Left forelimb (tissue), 1 donor: Measurements from ENCODE around the gene NMD3.
"Not testable (repeated sequence)": the region's sequence is repeated elsewhere in the genome, so short reads cannot be mapped to it uniquely, and the experiment has no call there.

Source experiments
- DNase-seq: peaks from one replicate; pipeline ENCODE4 v3.0.0-alpha.2; 2018; ENCODE audit warnings: low spot score

The NMD3 gene

GRCh38 chr3:161231861-161232260 is 10.8 kb downstream of the NMD3 start:
- DNase-seq = no peak

GRCh38 chr3:161233557-161233956 is 12.4 kb downstream of the NMD3 start:
- no peak for DNase-seq

DNA sequence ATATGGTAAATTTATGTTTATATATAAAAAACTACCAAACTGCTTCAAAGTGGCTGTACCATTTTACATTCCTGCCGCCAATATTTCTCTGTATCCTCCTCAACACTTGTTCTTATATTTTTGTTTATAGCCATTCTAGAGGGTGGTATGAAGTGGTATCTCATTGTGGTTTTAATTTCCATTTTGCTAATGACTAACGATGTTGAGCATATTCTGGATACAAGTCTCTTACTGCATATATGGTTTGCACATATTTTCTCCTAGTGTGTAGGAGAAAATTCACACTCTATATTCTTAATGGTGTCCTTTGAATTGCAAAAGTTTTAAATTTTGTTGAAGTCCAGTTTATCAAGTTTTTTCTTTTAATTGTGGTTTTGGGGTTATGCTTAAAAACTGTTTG is 15.1 kb downstream of the NMD3 start:
- no peak for DNase-seq

- DNase-seq = no peak
Measured at GRCh38 chr3:161239700-161240099, 18.6 kb downstream of the NMD3 start.

DNA sequence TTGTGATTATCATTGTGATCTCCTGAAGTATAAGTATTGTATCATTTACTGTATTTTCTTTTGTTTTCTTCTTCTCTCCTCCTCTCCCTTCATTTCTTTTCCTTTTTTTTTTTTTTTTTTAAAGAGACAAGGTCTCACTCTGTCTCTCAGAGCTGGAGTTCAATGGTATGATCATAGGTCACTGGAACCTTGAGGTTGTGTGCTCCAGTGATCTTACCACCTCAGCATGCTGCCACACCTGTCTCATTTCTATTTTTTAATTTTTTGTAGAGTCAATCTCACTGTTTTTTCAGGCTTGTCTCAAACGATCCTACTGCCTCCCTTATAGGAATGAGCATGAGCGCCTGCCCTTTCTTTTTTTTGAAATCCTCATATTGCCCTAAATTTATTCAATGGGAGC is 23.4 kb downstream of the NMD3 start:
- no peak for DNase-seq

DNA sequence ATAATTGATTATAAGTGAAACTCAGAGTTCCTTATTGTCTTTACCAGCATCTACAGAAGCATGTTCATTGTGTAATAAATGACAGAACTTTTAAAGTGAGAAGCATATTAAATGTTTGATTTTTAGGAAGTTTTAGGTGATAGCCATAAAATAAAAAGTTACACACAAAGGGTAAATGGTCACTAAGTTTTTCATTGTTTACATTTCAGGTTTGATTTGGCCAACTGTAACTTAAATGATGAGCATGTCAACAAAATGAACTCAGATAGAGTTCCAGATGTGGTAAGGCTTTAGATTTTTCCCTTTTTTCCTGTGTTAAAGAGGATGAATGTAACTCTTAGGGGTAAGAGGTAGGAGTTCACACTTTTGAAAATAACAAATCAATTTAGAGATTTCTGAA is 25.9 kb downstream of the NMD3 start:
- DNase-seq = no peak

- DNase-seq = no peak
Measured at GRCh38 chr3:161250116-161250515, 29.0 kb downstream of the NMD3 start.

- DNase-seq = no peak
Measured at GRCh38 chr3:161251716-161252115, 30.6 kb downstream of the NMD3 start.

- no peak for DNase-seq
Measured at GRCh38 chr3:161252143-161252542, 31.0 kb downstream of the NMD3 start.

DNA sequence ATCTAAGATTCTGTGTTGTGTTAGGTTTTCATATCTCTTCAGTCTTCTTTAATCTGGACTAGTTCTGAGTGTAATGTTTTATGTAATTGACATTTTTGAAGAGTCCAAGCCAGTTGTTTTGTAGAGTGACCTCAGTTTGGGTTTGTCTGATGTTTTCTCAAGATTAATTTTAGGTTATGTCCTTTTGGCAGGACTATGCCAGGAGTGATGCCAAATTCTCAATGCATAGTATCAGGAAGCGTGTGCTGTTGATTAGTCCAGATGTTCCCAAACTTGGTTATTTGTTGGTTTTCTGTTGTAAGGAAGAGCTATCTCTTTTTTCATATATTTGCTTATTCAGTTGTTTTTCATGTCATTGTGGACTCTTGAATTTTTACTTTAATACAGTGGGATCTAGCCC is 32.6 kb downstream of the NMD3 start:
- DNase-seq = no peak

DNA sequence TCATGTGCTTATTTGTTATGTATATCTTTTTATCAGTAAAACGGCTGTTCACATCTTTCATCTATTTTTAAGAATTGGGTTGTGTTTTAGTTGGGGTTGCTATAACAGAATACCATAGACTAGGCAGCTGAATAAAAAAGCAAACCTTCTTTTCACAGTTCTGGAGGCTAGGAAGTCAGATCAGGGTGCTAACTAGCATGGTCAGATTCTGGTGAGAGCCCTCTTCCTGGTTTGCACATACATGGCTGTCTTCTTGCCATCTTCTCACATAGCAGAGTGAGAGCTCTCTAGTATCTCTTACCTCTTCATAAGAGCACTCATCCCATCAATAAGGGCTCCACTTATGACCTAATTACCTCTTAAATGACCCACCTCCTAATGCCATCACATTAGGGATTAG is 33.8 kb downstream of the NMD3 start:
- DNase-seq = no peak

DNA sequence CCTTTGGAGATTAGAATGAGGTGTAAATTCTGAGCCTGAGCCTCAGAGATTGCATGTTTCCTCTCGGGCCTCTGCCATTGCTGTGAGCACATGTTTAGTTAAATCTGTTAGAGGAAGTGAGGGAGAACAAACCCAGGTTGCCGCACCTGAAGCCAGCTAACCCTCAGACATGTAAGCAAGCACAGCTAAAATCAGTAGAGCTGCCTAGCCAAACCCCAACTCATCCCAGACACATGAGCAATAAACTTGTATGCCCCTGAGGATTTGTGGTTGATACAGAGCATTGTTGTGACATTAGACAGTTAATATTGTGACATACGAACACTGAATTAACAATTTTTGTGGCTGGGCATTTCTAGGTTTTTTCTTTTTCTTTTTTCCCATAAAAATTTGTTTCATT is 41.9 kb downstream of the NMD3 start:
- DNase-seq = no peak

DNA sequence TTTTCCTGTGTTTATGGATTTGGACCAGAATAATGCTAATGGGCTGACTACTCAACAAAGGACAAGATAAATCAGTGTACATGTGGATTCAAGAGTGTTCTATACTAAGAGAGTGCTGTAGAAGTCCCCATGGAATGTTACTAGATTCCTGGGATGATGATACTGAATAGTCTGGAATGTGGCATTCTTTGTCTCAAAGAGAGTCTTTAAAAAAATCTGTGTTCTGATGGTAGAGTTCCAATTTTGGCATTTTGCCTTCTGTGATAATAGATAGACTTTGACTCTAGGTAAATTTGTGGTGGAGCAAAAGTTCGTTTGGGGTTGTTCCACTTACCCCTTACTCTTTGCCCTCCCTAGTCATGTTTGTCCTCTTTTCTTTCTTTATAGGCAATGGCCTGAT is 43.7 kb downstream of the NMD3 start:
- no peak for DNase-seq

GRCh38 chr3:161265916-161266571 is 44.9 kb downstream of the NMD3 start:
- no peak for DNase-seq

- DNase-seq = no peak
Measured at GRCh38 chr3:161266731-161267150, 45.6 kb downstream of the NMD3 start.

DNA sequence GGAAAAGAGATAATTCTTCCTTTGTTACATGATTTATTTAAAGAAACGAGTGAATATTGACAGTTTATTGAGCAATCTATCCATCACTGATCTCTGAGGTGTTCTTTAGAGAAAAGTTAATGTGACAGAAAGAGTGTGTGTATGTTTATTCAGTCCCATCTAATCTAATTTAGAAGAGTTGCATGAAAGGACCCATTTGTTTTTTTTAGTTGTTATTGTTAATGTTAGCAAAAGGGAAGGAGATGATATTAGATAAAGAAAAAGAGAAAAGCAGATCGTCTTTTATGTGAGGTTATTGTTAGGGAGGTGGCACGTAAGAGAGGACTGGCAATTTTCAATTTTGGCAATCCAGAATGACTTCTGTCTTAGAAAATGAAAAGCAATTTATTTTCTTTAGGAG is 46.5 kb downstream of the NMD3 start:
- DNase-seq = no peak

DNA sequence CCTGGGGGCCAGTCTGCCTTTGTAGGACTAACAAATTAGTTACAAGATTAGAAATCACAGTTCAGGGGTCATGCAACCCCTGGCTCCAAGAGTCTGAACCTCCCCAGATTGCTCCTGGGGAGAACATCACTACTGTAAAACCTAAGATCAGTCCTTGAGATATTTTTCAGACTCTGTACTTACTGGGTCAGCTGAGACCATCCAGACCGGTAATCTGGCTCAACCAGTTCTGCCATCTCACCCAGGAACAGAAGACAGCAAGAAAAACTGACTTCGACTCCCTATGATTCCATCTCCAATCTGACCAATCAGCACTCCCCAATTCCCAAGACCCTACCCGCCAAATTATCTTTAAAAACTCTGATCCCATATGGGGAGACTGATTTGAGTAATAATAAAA is 47.5 kb downstream of the NMD3 start:
- no peak for DNase-seq

GRCh38 chr3:161270991-161271390 is 49.9 kb downstream of the NMD3 start:
- no peak for DNase-seq

DNA sequence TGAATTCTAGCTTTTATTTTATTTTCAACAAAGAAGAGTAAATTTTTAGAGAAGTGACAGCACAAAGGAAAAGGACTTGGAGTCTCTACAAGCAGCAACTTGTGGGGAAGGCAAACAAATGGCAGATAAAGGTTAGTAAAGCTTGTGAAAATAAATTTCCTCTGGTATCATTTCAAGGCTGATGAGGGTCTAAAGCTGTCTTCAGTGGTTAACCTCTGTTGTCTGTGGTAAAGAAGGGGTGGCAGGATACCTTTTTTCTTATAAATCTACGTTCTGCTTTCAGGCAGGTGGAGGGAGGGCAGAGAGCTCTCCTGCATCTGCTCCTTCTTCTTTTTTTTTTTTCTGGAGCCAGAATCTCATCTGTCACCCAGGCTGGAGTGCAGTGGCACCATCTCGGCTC is 50.5 kb downstream of the NMD3 start:
- DNase-seq = no peak

GRCh38 chr3:161272524-161272923 is 51.4 kb downstream of the NMD3 start:
- no peak for DNase-seq

DNA sequence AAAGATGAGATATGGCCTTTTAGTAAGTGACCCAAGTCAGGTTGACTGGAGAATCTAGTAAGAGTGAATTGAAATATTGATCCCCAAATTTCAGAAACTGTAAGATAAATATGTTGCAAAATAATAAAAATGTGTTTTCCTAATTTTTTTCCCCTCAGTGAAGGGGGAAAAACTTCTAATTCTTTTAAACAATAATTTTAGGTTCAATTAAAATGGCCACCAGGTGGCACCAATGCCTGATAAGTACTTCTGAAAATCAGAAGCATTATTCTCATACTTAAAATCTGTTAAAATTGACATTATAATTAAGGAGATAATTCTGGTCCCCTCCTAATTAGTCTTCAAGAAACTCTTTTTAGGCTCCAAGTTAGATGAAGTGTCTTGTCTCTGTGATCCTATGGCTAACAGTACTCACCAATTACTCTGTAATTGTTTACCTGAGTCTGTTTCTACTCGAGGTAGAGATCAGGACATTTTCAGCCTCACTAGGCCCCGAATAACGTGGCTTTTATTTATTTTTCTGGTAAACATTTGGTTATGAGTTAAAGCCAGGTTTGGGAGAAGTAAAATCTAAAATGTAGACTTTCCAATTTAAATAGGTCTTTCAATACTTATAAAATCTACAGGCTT is 52.6 kb downstream of the NMD3 start:
- no peak for DNase-seq

DNA sequence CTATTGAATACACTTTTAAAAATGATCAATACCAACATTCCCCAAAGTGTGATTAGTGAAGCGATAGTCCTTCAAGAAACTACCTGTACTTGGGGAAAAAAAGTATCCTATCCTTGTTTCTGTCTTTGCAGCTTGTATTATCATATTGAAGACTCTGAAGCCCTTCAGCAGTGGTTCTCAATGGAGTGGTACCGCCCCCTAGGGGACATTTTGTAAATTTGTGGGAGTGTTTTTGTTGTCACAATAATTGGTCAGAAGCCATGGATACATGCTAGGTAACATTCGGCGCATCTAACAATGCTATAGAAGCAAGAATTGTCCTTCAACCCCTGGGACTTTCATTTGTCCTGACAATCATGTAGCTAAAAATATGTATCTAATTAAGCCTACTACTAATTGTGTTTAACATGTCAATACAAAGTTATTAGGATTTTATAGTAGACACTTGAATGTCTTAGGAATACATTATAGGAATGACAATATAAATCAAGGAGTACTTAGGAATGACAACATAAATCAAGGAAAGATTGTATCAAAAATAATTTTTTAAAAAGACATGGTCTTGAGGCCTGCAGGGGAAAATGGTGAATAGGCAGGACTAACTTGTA is 53.7 kb downstream of the NMD3 start:
- no peak for DNase-seq

- no peak for DNase-seq
Measured at GRCh38 chr3:161275919-161276318, 54.8 kb downstream of the NMD3 start.

DNA sequence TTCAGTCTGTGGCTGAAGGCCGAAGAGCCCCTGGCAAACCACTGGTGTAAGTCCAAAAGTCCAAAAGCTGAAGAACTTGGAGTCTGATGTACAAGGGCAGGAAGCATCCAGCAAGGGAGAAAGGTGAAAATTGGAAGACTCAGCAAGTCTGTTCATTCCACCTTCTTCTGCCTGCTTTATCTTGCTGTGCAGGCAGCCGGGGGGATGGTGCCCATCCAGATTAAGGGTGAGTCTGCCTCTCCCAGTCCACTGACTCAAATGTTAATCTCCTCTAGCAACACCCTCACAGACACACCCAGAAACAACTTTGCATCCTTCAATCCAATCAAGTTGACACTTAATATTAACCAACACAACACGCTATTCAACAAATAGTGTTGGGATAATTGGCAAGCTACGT is 61.3 kb downstream of the NMD3 start:
- not testable (repeated sequence) for DNase-seq
